GM18511 (cell line): ENCODE data around the gene CREB5.

Source experiments
- ATAC-seq: cut with Tn5 transposase; IDR thresholded peaks from one replicate; pipeline ENCODE4 v1.9.1; 2021; ENCODE audit warnings: mild to moderate bottlenecking, moderate library complexity; ENCODE audit not compliant: unreplicated experiment

The CREB5 gene

GRCh38 chr7:28832669-28833068 is 420.4 kb downstream of the CREB5 start:
- ATAC-seq = no peak

GRCh38 chr7:28835800-28836199 is 423.5 kb downstream of the CREB5 start:
- no peak for ATAC-seq

- ATAC-seq = no peak
Observed at GRCh38 chr7:28836716-28837115, 424.4 kb downstream of the CREB5 start.

GRCh38 chr7:28837216-28837615 is 424.9 kb downstream of the CREB5 start:
- no peak for ATAC-seq

- ATAC-seq = no peak
Observed at GRCh38 chr7:28840592-28840995, 428.3 kb downstream of the CREB5 start.

- ATAC-seq = no peak
Observed at GRCh38 chr7:28841766-28842165, 429.4 kb downstream of the CREB5 start.

- ATAC-seq = no peak
Observed at GRCh38 chr7:28842769-28843295, 430.5 kb downstream of the CREB5 start.

GRCh38 chr7:28845106-28845505 is 432.8 kb downstream of the CREB5 start:
- no peak for ATAC-seq

- no peak for ATAC-seq
Observed at GRCh38 chr7:28847176-28847575, 434.9 kb downstream of the CREB5 start.

- no peak for ATAC-seq
Observed at GRCh38 chr7:28847681-28848080, 435.4 kb downstream of the CREB5 start.

- no peak for ATAC-seq
Observed at GRCh38 chr7:28848906-28849305, 436.6 kb downstream of the CREB5 start.

GRCh38 chr7:28850699-28851098 is 438.4 kb downstream of the CREB5 start:
- ATAC-seq = no peak

- ATAC-seq = no peak
Observed at GRCh38 chr7:28853150-28853549, 440.8 kb downstream of the CREB5 start.

- ATAC-seq = peak; percentile 99
Observed at GRCh38 chr7:28853834-28854749, 441.8 kb downstream of the CREB5 start.

- no peak for ATAC-seq
Observed at GRCh38 chr7:28854750-28855074, 442.4 kb downstream of the CREB5 start.

GRCh38 chr7:28855538-28856217 is 443.4 kb downstream of the CREB5 start:
- no peak for ATAC-seq

GRCh38 chr7:28856656-28857055 is 444.3 kb downstream of the CREB5 start:
- ATAC-seq = no peak

- ATAC-seq = no peak
Observed at GRCh38 chr7:28858206-28858605, 445.9 kb downstream of the CREB5 start.

GRCh38 chr7:28858895-28859294 is 446.6 kb downstream of the CREB5 start:
- no peak for ATAC-seq

GRCh38 chr7:28861825-28862224 is 449.5 kb downstream of the CREB5 start:
- ATAC-seq = no peak

GRCh38 chr7:28862595-28863272 is 450.4 kb downstream of the CREB5 start:
- ATAC-seq = no peak
